HL-60 (cell line): ENCODE data around the gene IL31RA.

ENCODE experiments used
- CTCF ChIP-seq: IDR thresholded peaks from one replicate; pipeline ENCODE4 v1.5.1; 2011; ENCODE audit warnings: low read length, control low read depth, inconsistent platforms; ENCODE audit not compliant: insufficient read depth
- POLR2AphosphoS5 ChIP-seq: IDR thresholded peaks from 2 replicates; pipeline ENCODE4 v1.6.1; 2012; ENCODE audit warnings: low read depth
- REST ChIP-seq: IDR thresholded peaks from 2 replicates; pipeline ENCODE4 v1.6.1; 2012; ENCODE audit warnings: low read depth; ENCODE audit not compliant: insufficient replicate concordance
- SPI1 ChIP-seq: IDR thresholded peaks from 2 replicates; pipeline ENCODE4 v1.6.1; 2012; ENCODE audit warnings: low read depth, mild to moderate bottlenecking, borderline replicate concordance

- TF ChIP-seq CTCF (no peak), REST (no peak), POLR2AphosphoS5 (no peak), SPI1 (no peak)
Measured at GRCh38 chr5:55853041-55853670, 2.0 kb downstream of the IL31RA start.
